Activated B cell treated with CpG ODN at 0.5 μM for 24 hours (primary cell): ENCODE results near the gene DNAH11. TPM values are rescaled to one million over a fixed set of nuclear protein-coding genes. Genes with fewer than 3 reads are reported as not detected.

Experiments used
- ATAC-seq: fragments of 200-7000 bp; cut with Tn5 transposase; one replicate; pipeline ENCODE4 v1.10.0; 2021; ENCODE audit warnings: low read depth, mild to moderate bottlenecking, moderate library complexity
- CTCF ChIA-PET: fragments of 350-600 bp; sonication (Branson Sonifier 250); formaldehyde crosslinking; loops from one replicate; lab custom pipeline; 2021; ENCODE audit warnings: antibody characterized with exemption; lab: Charles Lee
- POLR2A ChIA-PET: fragments of 350-600 bp; sonication (Branson Sonifier 250); formaldehyde crosslinking; loops from one replicate; lab custom pipeline; 2021; ENCODE audit warnings: antibody characterized with exemption; lab: Charles Lee
- DNase-seq: peaks from one replicate; pipeline ENCODE4 v3.0.0; 2022
- H3K27ac Mint-ChIP-seq: one replicate; pipeline ENCODE4 v1.8.0; 2020; ENCODE audit warnings: mixed read lengths
- H3K27me3 Mint-ChIP-seq: one replicate; pipeline ENCODE4 v1.8.0; 2021; ENCODE audit warnings: mixed read lengths
- H3K36me3 Mint-ChIP-seq: one replicate; pipeline ENCODE4 v1.8.0; 2021; ENCODE audit warnings: low read depth, mixed read lengths
- H3K4me1 Mint-ChIP-seq: one replicate; pipeline ENCODE4 v1.8.0; 2021; ENCODE audit warnings: mixed read lengths
- H3K4me3 Mint-ChIP-seq: one replicate; pipeline ENCODE4 v1.8.0; 2020; ENCODE audit warnings: mild to moderate bottlenecking, mixed read lengths
- H3K9me3 Mint-ChIP-seq: one replicate; pipeline ENCODE4 v1.8.0; 2020; ENCODE audit warnings: mixed read lengths
- CTCF ChIP-seq: fragments of 200-600 bp; IDR thresholded peaks from one replicate; pipeline ENCODE4 v1.8.0; 2022; ENCODE audit warnings: antibody characterized with exemption, mild to moderate bottlenecking
- intact Hi-C: fragments of 100-400 bp; cut with micrococcal nuclease; formaldehyde crosslinking; loops from one replicate; pipeline ENCODE4 v1.15.1; 2024
- total RNA-seq: library from RNA; stranded (reverse); gene quantifications from 2 replicates; pipeline ENCODE4 v1.2.3, GENCODE V29; 2022

The DNAH11 gene
- total RNA-seq, 1 donor from 2014 or later: not detected

- H3K36me3 Mint-ChIP-seq: no peaks in the 10 kb centered on the region
- POLR2A ChIA-PET: no interaction called here
- ATAC-seq (no peak), DNase-seq (no peak)
- no peak overlapping the region for H3K27ac Mint-ChIP-seq
- H3K4me1 Mint-ChIP-seq: no peaks in the 10 kb centered on the region
- H3K27me3 Mint-ChIP-seq: no peaks in the 10 kb centered on the region
- CTCF ChIA-PET: no interaction called here
- H3K9me3 Mint-ChIP-seq: no peaks in the 10 kb centered on the region
- intact Hi-C loops: no loop called here
- no peak overlapping the region for H3K4me3 Mint-ChIP-seq
- TF ChIP-seq CTCF: no peak
Measured at GRCh38 chr7:21784989-21785388, 242.2 kb downstream of the DNAH11 start.

- ChIA-PET CTCF (no interaction called here), POLR2A (no interaction called here)
- H3K9me3 Mint-ChIP-seq: no peaks in the 10 kb centered on the region
- intact Hi-C loops: no loop called here
- DNase-seq (no peak), ATAC-seq (no peak)
- H3K4me1 Mint-ChIP-seq: no peaks in the 10 kb centered on the region
- peaks cover 10% of the 10 kb centered on the region for H3K27me3 Mint-ChIP-seq
- no peaks in the 10 kb centered on the region for H3K36me3 Mint-ChIP-seq
- no peak overlapping the region for H3K27ac Mint-ChIP-seq
- TF ChIP-seq CTCF: no peak
- H3K4me3 Mint-ChIP-seq: no peak overlapping the region
Measured at GRCh38 chr7:21805791-21806190, 263.0 kb downstream of the DNAH11 start.

GRCh38 chr7:21806388-21806787, 263.5 kb downstream of the DNAH11 start:
- no peak overlapping the region for H3K4me3 Mint-ChIP-seq
- CTCF ChIA-PET: no interaction called here
- intact Hi-C loops: no loop called here
- no peaks in the 10 kb centered on the region for H3K4me1 Mint-ChIP-seq
- TF ChIP-seq CTCF: no peak
- peaks cover 5% of the 10 kb centered on the region for H3K27me3 Mint-ChIP-seq
- H3K9me3 Mint-ChIP-seq: no peaks in the 10 kb centered on the region
- H3K36me3 Mint-ChIP-seq: no peaks in the 10 kb centered on the region
- POLR2A ChIA-PET: no interaction called here
- ATAC-seq (no peak), DNase-seq (no peak)
- H3K27ac Mint-ChIP-seq: no peak overlapping the region

GRCh38 chr7:21819048-21819447, 276.2 kb downstream of the DNAH11 start:
- H3K27ac Mint-ChIP-seq: no peak overlapping the region
- TF ChIP-seq CTCF: no peak
- DNase-seq (no peak), ATAC-seq (no peak)
- no peaks in the 10 kb centered on the region for H3K36me3 Mint-ChIP-seq
- no peaks in the 10 kb centered on the region for H3K9me3 Mint-ChIP-seq
- intact Hi-C loops: no loop called here
- peaks cover 4% of the 10 kb centered on the region for H3K27me3 Mint-ChIP-seq
- H3K4me1 Mint-ChIP-seq: no peaks in the 10 kb centered on the region
- CTCF ChIA-PET: no interaction called here
- no peak overlapping the region for H3K4me3 Mint-ChIP-seq
- POLR2A ChIA-PET: no interaction called here

- CTCF ChIA-PET: no interaction called here
- ATAC-seq: no peak
- Mint-ChIP-seq H3K27ac (no peak overlapping the region), H3K4me3 (no peak overlapping the region), H3K4me1 (no peaks in the 10 kb centered on the region), H3K9me3 (no peaks in the 10 kb centered on the region), H3K27me3 (peaks cover 11% of the 10 kb centered on the region), H3K36me3 (no peaks in the 10 kb centered on the region)
- intact Hi-C loops: no loop called here
- POLR2A ChIA-PET: no interaction called here
- no peak for TF ChIP-seq CTCF
- DNase-seq: no peak
Measured at GRCh38 chr7:21828841-21829240, 286.0 kb downstream of the DNAH11 start.
